Lower lobe of right lung (tissue), 2 donors: ENCODE results near the gene KATNIP. TPM values are rescaled to one million over a fixed set of nuclear protein-coding genes. Genes with fewer than 3 reads are reported as not detected.

ENCODE experiments used
- ATAC-seq, 2 donors: fragments of 200-7000 bp; cut with Tn5 transposase; one replicate each; pipeline ENCODE4 v1.9.1; 2020 to 2022; ENCODE audit warnings: mild to moderate bottlenecking in 2 of 2, moderate library complexity in 2 of 2
- DNase-seq: peaks from one replicate; pipeline ENCODE4 v3.0.0-alpha.2; 2020
- H3K27ac ChIP-seq: fragments of 200-600 bp; one replicate; pipeline ENCODE4 v1.8.0; 2022
- H3K27me3 ChIP-seq: fragments of 200-600 bp; one replicate; pipeline ENCODE4 v1.8.0; 2022; ENCODE audit warnings: low read depth
- H3K36me3 ChIP-seq: fragments of 200-600 bp; one replicate; pipeline ENCODE4 v1.8.0; 2022; ENCODE audit warnings: mild to moderate bottlenecking
- H3K4me1 ChIP-seq: fragments of 200-600 bp; one replicate; pipeline ENCODE4 v1.8.0; 2022
- H3K4me3 ChIP-seq: fragments of 200-600 bp; one replicate; pipeline ENCODE4 v1.8.0; 2022; ENCODE audit warnings: mild to moderate bottlenecking
- H3K9me3 ChIP-seq: fragments of 200-600 bp; one replicate; pipeline ENCODE4 v1.8.0; 2022
- CTCF ChIP-seq: fragments of 200-600 bp; IDR thresholded peaks from one replicate; pipeline ENCODE4 v1.8.0; 2022; ENCODE audit warnings: antibody characterized with exemption, mild to moderate bottlenecking
- intact Hi-C: fragments of 100-400 bp; cut with DNase I; formaldehyde crosslinking; loops from one replicate; pipeline ENCODE4 v1.11.0; 2022
- total RNA-seq: library from RNA; stranded (reverse); fragmentation: NEBNext Ultra II Directional; extraction: Animal tissue kit (Norgen Biotek cat#: 25700); gene quantifications from one replicate; pipeline ENCODE4 v1.2.1, GENCODE V29; 2021
- donor health status: DM: no; HTN: yes; CAD: no; lungs with severe emphysema.

Gene KATNIP
- total RNA-seq, 1 donor from 2014 or later = 32.9 TPM

- Histone ChIP-seq H3K9me3 (no peaks in the 10 kb centered on the region), H3K4me3 (no peak overlapping the region), H3K4me1 (no peaks in the 10 kb centered on the region), H3K36me3 (peaks cover 94% of the 10 kb centered on the region), H3K27me3 (no peaks in the 10 kb centered on the region), H3K27ac (no peak overlapping the region)
- no peak for DNase-seq
- ATAC-seq = no peak
- TF ChIP-seq CTCF = no peak
- intact Hi-C loops = no loop called here
Observed at GRCh38 chr16:27508476-27508875, 41.5 kb upstream of the KATNIP start.

GRCh38 chr16:27511657-27512448 is 38.1 kb upstream of the KATNIP start:
- Histone ChIP-seq H3K4me3 (no peak overlapping the region), H3K27me3 (no peaks in the 10 kb centered on the region), H3K9me3 (no peaks in the 10 kb centered on the region), H3K4me1 (no peaks in the 10 kb centered on the region), H3K36me3 (peaks cover 86% of the 10 kb centered on the region), H3K27ac (no peak overlapping the region)
- intact Hi-C loops = no loop called here
- no peak for ATAC-seq
- no peak for DNase-seq
- no peak for TF ChIP-seq CTCF

GRCh38 chr16:27514806-27515205 is 35.1 kb upstream of the KATNIP start:
- ATAC-seq (no peak), DNase-seq (no peak)
- H3K9me3 ChIP-seq = no peaks in the 10 kb centered on the region
- intact Hi-C loops = no loop called here
- no peaks in the 10 kb centered on the region for H3K4me1 ChIP-seq
- no peaks in the 10 kb centered on the region for H3K27me3 ChIP-seq
- no peak overlapping the region for H3K4me3 ChIP-seq
- H3K27ac ChIP-seq = no peak overlapping the region
- H3K36me3 ChIP-seq = peaks cover 84% of the 10 kb centered on the region
- TF ChIP-seq CTCF = no peak

GRCh38 chr16:27515874-27516353 is 34.0 kb upstream of the KATNIP start:
- ATAC-seq (peak; percentile 29 to 34), DNase-seq (no peak)
- H3K27ac ChIP-seq = no peak overlapping the region
- peaks cover 6% of the 10 kb centered on the region for H3K4me1 ChIP-seq
- no peaks in the 10 kb centered on the region for H3K9me3 ChIP-seq
- peak; percentile 38 for TF ChIP-seq CTCF
- no peaks in the 10 kb centered on the region for H3K27me3 ChIP-seq
- intact Hi-C loops = no loop called here
- no peak overlapping the region for H3K4me3 ChIP-seq
- H3K36me3 ChIP-seq = peaks cover 81% of the 10 kb centered on the region

- Histone ChIP-seq H3K9me3 (no peaks in the 10 kb centered on the region), H3K4me1 (peaks cover 6% of the 10 kb centered on the region), H3K4me3 (no peak overlapping the region), H3K36me3 (peaks cover 81% of the 10 kb centered on the region), H3K27ac (no peak overlapping the region), H3K27me3 (no peaks in the 10 kb centered on the region)
- DNase-seq (no peak), ATAC-seq (no peak)
- intact Hi-C loops = no loop called here
- TF ChIP-seq CTCF = no peak
Observed at GRCh38 chr16:27516365-27516764, 33.6 kb upstream of the KATNIP start.
